Osteoblast (primary cell): ENCODE data around the gene GASK1A. TPM values are rescaled to one million over a fixed set of nuclear protein-coding genes. Genes with fewer than 3 reads are reported as not detected.
"Not testable (repeated sequence)": the region's sequence is repeated elsewhere in the genome, so short reads cannot be mapped to it uniquely, and the experiment has no call there.

Experiments
- DNase-seq: peaks from one replicate; pipeline ENCODE4 v3.0.0; 2011; ENCODE audit warnings: low spot score, mixed read lengths; ENCODE audit not compliant: insufficient read length; ENCODE audit errors: missing footprints
- H2AFZ ChIP-seq: 2 replicates; pipeline ENCODE4 v1.6.0; 2011; ENCODE audit warnings: mild to moderate bottlenecking, low read length
- H3K27ac ChIP-seq: 2 replicates; pipeline ENCODE4 v1.5.1; 2011; ENCODE audit warnings: mild to moderate bottlenecking, low read depth, low read length, moderate library complexity
- H3K27me3 ChIP-seq: 2 replicates; pipeline ENCODE4 v1.6.0; 2012; ENCODE audit warnings: mild to moderate bottlenecking, control low read depth, inconsistent platforms, low read length, moderate library complexity; ENCODE audit not compliant: insufficient read depth
- H3K36me3 ChIP-seq: 2 replicates; pipeline ENCODE4 v1.5.1; 2011; ENCODE audit warnings: mild to moderate bottlenecking, low read length, control low read depth, moderate library complexity; ENCODE audit not compliant: insufficient read depth
- H3K4me1 ChIP-seq: 2 replicates; pipeline ENCODE4 v1.5.1; 2011; ENCODE audit warnings: mild to moderate bottlenecking, low read length, control low read depth, moderate library complexity; ENCODE audit not compliant: insufficient read depth
- H3K4me2 ChIP-seq: 2 replicates; pipeline ENCODE4 v1.6.0; 2011; ENCODE audit warnings: mild to moderate bottlenecking, low read length; ENCODE audit not compliant: insufficient read depth
- H3K4me3 ChIP-seq: fragments of 200-600 bp; sonication (generic); 3 replicates; pipeline ENCODE4 v1.5.1; 2012; ENCODE audit warnings: mild to moderate bottlenecking, low read length, inconsistent platforms; ENCODE audit not compliant: insufficient read depth
- H3K79me2 ChIP-seq: 2 replicates; pipeline ENCODE4 v1.6.0; 2012; ENCODE audit warnings: mild to moderate bottlenecking, low read length, control low read depth, inconsistent platforms; ENCODE audit not compliant: insufficient read depth
- H3K9me3 ChIP-seq: 2 replicates; pipeline ENCODE4 v1.5.1; 2011; ENCODE audit warnings: low read depth, low read length, control low read depth
- H4K20me1 ChIP-seq: 2 replicates; pipeline ENCODE4 v1.6.0; 2012; ENCODE audit warnings: mild to moderate bottlenecking, low read length, control low read depth; ENCODE audit not compliant: insufficient read depth
- total RNA-seq: library from RNA; depleted of rRNA; stranded (reverse); fragments of >200 nt; gene quantifications from 2 replicates; pipeline ENCODE4 v1.2.3, GENCODE V29; 2012
- TF ChIP-seq, protein P1 (sequence below): IDR thresholded peaks from 2 replicates; pipeline ENCODE4 v1.5.1; 2011; ENCODE audit warnings: mild to moderate bottlenecking, low read depth, low read length, moderate library complexity; ENCODE audit errors: extremely low read depth

GASK1A gene
- total RNA-seq, 1 donor, result 0.72 TPM

DNA sequence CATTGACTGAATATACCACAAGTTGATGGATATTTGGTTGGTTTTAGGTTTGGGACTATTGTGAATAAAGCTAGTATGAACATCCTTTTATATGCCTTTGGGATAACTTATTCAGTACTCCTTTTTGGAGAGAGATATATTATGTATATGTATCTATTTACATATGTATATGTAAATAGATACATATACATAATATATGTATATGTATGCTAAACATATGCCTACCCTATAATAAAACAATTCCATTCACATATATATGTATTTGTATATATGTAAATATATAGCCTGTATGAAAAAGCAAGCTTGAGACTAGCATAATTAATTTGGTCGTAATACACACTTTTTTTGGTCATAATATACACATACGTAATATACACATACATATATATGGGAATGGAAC is 15.8 kb upstream of the GASK1A start:
- Histone ChIP-seq H3K4me2 (no peak overlapping the region), H3K79me2 (no peaks in the 10 kb centered on the region), H3K4me3 (no peak overlapping the region), H3K27ac (no peak overlapping the region), H2AFZ (no peak overlapping the region), H3K27me3 (peaks cover 4% of the 10 kb centered on the region), H4K20me1 (no peaks in the 10 kb centered on the region), H3K4me1 (no peaks in the 10 kb centered on the region), H3K9me3 (no peaks in the 10 kb centered on the region), H3K36me3 (no peaks in the 10 kb centered on the region)
- no peak for DNase-seq
- TF ChIP-seq, protein P1, sequence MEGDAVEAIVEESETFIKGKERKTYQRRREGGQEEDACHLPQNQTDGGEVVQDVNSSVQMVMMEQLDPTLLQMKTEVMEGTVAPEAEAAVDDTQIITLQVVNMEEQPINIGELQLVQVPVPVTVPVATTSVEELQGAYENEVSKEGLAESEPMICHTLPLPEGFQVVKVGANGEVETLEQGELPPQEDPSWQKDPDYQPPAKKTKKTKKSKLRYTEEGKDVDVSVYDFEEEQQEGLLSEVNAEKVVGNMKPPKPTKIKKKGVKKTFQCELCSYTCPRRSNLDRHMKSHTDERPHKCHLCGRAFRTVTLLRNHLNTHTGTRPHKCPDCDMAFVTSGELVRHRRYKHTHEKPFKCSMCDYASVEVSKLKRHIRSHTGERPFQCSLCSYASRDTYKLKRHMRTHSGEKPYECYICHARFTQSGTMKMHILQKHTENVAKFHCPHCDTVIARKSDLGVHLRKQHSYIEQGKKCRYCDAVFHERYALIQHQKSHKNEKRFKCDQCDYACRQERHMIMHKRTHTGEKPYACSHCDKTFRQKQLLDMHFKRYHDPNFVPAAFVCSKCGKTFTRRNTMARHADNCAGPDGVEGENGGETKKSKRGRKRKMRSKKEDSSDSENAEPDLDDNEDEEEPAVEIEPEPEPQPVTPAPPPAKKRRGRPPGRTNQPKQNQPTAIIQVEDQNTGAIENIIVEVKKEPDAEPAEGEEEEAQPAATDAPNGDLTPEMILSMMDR, result no peak

DNA sequence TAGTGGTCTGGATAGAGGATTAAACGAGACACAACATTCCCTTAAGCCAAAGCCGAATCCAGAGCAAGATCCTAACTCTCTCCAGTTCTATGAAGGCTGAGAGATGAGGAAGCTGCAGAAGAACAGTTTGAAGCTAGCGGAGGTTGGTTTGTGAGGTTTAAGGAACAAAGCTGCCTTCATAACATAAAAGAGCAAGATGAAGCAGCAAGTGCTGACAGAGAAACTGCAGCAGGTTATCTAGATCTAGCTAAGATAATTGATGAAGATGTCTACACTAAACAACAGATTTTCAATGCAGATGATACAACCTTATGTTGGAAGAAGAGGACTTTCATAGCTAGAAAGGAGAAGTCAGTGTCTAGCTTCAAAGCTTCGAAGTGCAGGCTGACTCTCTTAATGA is 14.8 kb upstream of the GASK1A start:
- H3K9me3 ChIP-seq, result no peaks in the 10 kb centered on the region
- H3K4me1 ChIP-seq, result no peaks in the 10 kb centered on the region
- no peak overlapping the region for H2AFZ ChIP-seq
- no peak for DNase-seq
- no peaks in the 10 kb centered on the region for H4K20me1 ChIP-seq
- TF ChIP-seq, protein P1, result no peak
- no peak overlapping the region for H3K27ac ChIP-seq
- no peaks in the 10 kb centered on the region for H3K36me3 ChIP-seq
- H3K79me2 ChIP-seq, result no peaks in the 10 kb centered on the region
- no peak overlapping the region for H3K4me3 ChIP-seq
- peaks cover 4% of the 10 kb centered on the region for H3K27me3 ChIP-seq
- H3K4me2 ChIP-seq, result no peak overlapping the region

DNA sequence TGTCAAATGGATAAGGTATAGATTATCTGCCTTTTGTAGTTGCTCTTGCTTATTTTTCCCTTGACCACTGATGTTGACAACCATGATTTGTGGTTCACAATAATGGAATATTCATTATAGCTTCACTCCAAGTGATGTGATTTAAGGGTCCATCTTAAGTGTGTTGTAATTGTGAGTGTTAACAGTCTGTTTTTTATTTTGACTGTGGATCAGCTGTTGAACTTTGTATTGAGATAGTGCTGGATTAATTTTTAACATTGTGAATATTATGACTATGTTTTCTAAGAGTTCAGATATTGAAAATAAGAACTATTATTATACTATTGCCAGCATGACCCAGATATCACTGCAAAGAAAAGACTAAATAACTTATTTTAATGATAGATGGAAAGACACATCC is 8.6 kb upstream of the GASK1A start:
- peaks cover 4% of the 10 kb centered on the region for H3K9me3 ChIP-seq
- H3K4me3 ChIP-seq, result no peak overlapping the region
- H2AFZ ChIP-seq, result no peak overlapping the region
- no peaks in the 10 kb centered on the region for H4K20me1 ChIP-seq
- no peak overlapping the region for H3K27ac ChIP-seq
- TF ChIP-seq, protein P1, result no peak
- no peaks in the 10 kb centered on the region for H3K4me1 ChIP-seq
- no peaks in the 10 kb centered on the region for H3K79me2 ChIP-seq
- H3K36me3 ChIP-seq, result no peaks in the 10 kb centered on the region
- DNase-seq, result no peak
- no peak overlapping the region for H3K4me2 ChIP-seq
- no peaks in the 10 kb centered on the region for H3K27me3 ChIP-seq

DNA sequence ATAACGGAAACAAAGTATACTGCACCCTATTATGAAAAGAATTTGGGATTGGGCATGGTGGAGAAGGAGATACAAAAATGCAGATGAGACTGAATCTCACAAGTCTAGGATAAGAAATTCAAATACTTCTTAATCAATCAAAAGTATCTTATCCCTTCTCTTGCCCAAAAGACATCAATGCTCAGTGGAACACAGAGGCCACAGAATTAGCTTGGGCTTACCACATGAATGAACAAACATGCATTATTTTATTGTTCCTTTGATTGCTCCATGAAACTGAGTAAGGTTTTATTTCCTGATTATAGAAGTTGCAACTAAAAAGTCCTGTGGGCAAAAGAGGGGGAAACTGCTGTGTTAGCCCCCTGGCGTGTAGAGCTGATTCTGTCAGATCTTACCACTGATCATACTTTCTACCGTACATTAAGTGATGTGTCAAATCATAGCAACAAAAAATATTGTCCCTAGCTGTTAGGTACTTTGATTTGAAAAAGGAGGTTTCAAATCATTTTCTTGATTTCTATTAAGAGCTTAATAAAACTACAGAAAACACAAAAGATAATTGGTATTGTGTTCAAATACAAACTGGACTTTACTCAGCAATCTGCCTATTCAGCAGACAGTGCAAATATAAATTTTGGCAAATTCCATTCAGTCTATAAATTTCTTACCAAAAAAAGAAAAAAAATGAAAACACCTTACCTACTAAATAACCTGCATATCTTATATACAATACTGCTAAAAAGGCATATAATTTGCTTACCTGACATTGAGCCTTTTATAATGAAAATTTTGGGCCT is 7.9 kb upstream of the GASK1A start:
- Histone ChIP-seq H2AFZ (no peak overlapping the region), H3K36me3 (no peaks in the 10 kb centered on the region), H3K27me3 (no peaks in the 10 kb centered on the region), H3K79me2 (no peaks in the 10 kb centered on the region), H4K20me1 (no peaks in the 10 kb centered on the region), H3K4me3 (no peak overlapping the region), H3K4me2 (no peak overlapping the region), H3K27ac (no peak overlapping the region), H3K9me3 (peaks cover 4% of the 10 kb centered on the region), H3K4me1 (no peaks in the 10 kb centered on the region)
- TF ChIP-seq, protein P1, result no peak
- no peak for DNase-seq

DNA sequence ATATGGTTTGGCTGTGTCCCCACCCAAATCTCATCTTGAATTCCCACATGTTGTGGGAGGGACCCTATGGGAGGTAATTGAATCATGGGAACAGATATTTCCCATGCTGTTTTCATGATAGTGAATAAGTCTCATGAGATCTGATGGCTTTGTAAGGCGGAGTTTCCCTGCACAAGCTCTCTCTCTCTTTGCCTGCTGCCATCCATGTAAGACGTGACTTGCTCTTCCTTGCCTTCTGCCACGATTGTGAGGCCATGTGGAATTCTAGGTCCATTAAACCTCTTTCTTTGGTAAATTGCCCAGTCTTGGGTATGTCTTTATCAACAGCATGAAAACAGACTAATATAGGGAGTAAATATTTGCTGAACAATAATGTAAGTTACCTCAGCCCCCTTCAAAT is 4.2 kb upstream of the GASK1A start:
- not testable (repeated sequence) for H3K27ac ChIP-seq, H3K79me2 ChIP-seq, H3K36me3 ChIP-seq, H3K4me2 ChIP-seq, H2AFZ ChIP-seq, H3K4me1 ChIP-seq, DNase-seq, H3K4me3 ChIP-seq, H4K20me1 ChIP-seq, H3K9me3 ChIP-seq
- peaks cover 20% of the 10 kb centered on the region for H3K27me3 ChIP-seq
